Measurements from ENCODE around the gene LDHA.

The LDHA gene

DNA sequence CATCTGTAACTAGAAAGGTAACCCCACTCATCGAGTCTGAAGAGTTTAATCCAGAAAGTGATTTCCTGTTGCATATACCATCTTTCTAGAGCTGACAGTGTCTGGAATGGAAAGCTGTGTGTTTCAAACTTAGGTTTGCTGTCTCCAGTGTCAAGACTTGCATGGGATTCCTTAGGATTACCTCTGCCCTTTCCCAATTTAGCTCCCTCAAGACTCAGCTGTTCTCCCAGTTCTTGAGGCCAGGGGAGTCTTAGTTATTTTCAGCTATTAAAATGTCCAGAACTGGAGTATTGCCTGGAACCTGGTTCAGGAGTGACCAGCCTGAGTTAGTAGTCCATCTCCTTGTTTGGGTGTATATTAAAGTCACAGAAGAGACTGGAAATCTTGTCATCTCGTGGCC lies 25.0 kb upstream of the LDHA start:
- no peak overlapping the region for H3K27ac ChIP-seq (ENCODE audit: insufficient read depth, low read depth, low read length, poor library complexity, severe bottlenecking)
- H3K4me3 ChIP-seq (ENCODE audit: insufficient read depth, low read depth, low read length) = no peak overlapping the region
- H3K27me3 ChIP-seq (ENCODE audit: control insufficient read depth, insufficient read depth, low read length, poor library complexity, severe bottlenecking) = no peaks in the 10 kb centered on the region
- H3K9me3 ChIP-seq (ENCODE audit: control insufficient read depth, low read length) = no peaks in the 10 kb centered on the region
- peaks cover 12% of the 10 kb centered on the region for H3K36me3 ChIP-seq (ENCODE audit: control insufficient read depth, insufficient read depth, low read length)
- no peaks in the 10 kb centered on the region for H3K4me1 ChIP-seq (ENCODE audit: control insufficient read depth, insufficient read depth, low read length)
- 89 to 94% methylated on average over 2 of the region's 2 CpGs for WGBS, 2 experiments

DNA sequence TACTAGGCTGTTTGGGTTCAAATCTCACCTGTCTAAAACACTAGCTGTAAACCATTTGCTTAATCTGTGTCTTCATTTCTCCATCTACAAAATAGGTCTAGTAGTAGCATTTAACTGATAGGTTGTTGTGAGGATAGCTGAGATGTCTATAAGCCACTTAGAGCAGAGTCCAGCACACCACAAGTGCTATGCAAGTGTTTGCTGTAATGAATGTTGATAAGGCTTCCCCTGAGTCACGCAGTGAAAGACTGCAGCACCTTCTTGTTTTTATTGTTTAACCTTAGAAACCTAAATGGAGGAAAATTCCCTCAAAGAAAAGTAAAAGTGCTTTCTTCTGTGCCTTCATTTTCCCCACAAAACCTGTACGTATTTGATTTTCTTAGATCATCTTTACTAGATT lies 23.1 kb upstream of the LDHA start:
- H3K27ac ChIP-seq (ENCODE audit: insufficient read depth, low read depth, low read length, poor library complexity, severe bottlenecking) = no peak overlapping the region
- H3K4me3 ChIP-seq (ENCODE audit: insufficient read depth, low read depth, low read length) = no peak overlapping the region
- no peaks in the 10 kb centered on the region for H3K27me3 ChIP-seq (ENCODE audit: control insufficient read depth, insufficient read depth, low read length, poor library complexity, severe bottlenecking)
- H3K9me3 ChIP-seq (ENCODE audit: control insufficient read depth, low read length) = no peaks in the 10 kb centered on the region
- H3K36me3 ChIP-seq (ENCODE audit: control insufficient read depth, insufficient read depth, low read length) = no peaks in the 10 kb centered on the region
- no peaks in the 10 kb centered on the region for H3K4me1 ChIP-seq (ENCODE audit: control insufficient read depth, insufficient read depth, low read length)
- 92 to 95% methylated on average over 2 of the region's 2 CpGs for WGBS, 2 experiments

DNA sequence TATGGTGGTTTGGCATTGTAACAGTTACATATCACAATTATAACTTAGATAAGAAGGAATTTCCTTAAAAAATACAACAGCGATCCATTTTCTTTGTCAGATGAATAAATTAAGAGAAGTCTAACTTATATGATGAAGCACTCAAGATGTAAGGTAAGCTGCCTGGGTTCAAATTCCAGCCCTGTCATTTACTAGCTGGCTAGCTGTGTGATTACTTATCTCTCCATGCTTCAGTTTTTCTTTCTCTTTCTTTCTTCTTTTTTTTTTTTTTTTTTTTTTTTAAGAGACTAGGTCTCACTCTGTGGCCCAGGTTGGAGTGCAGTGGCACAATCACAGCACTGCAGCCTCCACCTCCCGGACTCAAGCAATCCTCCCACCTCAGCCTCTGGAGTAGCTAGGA lies 22.2 kb upstream of the LDHA start:
- 91 to 96% methylated on average over 1 to 2 of the region's 2 CpGs for WGBS, 2 experiments
- no peak overlapping the region for H3K4me3 ChIP-seq (ENCODE audit: insufficient read depth, low read depth, low read length)

DNA sequence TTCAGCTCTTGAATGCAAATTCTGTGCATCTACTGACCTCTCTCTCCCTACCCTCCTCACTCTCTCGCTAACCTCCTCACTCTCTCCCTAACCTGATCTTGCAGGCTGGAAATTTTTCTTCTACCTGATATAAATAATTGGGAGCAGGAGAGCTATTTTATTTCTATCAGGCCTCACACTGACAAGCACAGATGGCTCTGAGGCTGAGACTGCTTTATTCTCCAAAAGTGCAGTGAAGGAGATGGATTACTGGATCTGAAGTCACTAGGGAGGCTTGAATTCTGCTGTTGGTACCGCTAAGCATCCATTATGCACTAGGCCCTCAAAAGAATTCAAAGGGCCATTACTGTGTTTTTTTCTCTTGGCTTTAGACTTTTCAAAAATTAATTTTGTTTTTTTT lies 19.4 kb upstream of the LDHA start:
- Histone ChIP-seq H3K4me3 (ENCODE audit: insufficient read depth, low read depth, low read length) (no peak overlapping the region), H3K27ac (ENCODE audit: insufficient read depth, low read depth, low read length, poor library complexity, severe bottlenecking) (no peak overlapping the region), H3K27me3 (ENCODE audit: control insufficient read depth, insufficient read depth, low read length, poor library complexity, severe bottlenecking) (no peaks in the 10 kb centered on the region), H3K36me3 (ENCODE audit: control insufficient read depth, insufficient read depth, low read length) (no peaks in the 10 kb centered on the region), H3K9me3 (ENCODE audit: control insufficient read depth, low read length) (no peaks in the 10 kb centered on the region), H3K4me1 (ENCODE audit: control insufficient read depth, insufficient read depth, low read length) (no peaks in the 10 kb centered on the region)
- 83 to 97% methylated on average over 2 of the region's 2 CpGs for WGBS, 2 experiments

More for the DNA sequence above, 22.2 kb upstream of the LDHA start:
- Histone ChIP-seq H3K36me3 (ENCODE audit: control insufficient read depth, insufficient read depth, low read length) (no peaks in the 10 kb centered on the region), H3K9me3 (ENCODE audit: control insufficient read depth, low read length) (no peaks in the 10 kb centered on the region), H3K27ac (ENCODE audit: insufficient read depth, low read depth, low read length, poor library complexity, severe bottlenecking) (no peak overlapping the region), H3K27me3 (ENCODE audit: control insufficient read depth, insufficient read depth, low read length, poor library complexity, severe bottlenecking) (no peaks in the 10 kb centered on the region), H3K4me1 (ENCODE audit: control insufficient read depth, insufficient read depth, low read length) (no peaks in the 10 kb centered on the region)

DNA sequence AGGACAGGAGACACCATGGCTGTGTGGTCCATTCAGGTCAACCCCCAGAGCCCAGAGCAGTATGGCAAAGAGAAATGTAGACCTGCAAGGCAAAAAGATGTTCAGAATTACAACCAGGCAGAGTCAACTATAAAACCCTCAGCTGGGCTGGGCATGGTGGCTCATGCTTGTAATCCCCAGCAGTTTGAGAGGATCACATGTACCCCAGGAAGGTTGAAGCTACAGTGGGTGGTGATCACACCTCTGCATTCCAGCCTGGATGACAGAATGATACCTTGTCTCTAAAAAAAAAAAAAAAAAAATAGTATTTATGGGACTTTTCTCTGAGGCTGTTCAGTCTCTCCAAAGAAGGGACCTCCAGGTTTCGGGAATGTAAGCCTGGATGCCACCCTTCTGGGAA lies 18.4 kb upstream of the LDHA start:
- Histone ChIP-seq H3K27me3 (ENCODE audit: control insufficient read depth, insufficient read depth, low read length, poor library complexity, severe bottlenecking) (no peaks in the 10 kb centered on the region), H3K9me3 (ENCODE audit: control insufficient read depth, low read length) (no peaks in the 10 kb centered on the region), H3K4me1 (ENCODE audit: control insufficient read depth, insufficient read depth, low read length) (no peaks in the 10 kb centered on the region), H3K27ac (ENCODE audit: insufficient read depth, low read depth, low read length, poor library complexity, severe bottlenecking) (no peak overlapping the region), H3K36me3 (ENCODE audit: control insufficient read depth, insufficient read depth, low read length) (no peaks in the 10 kb centered on the region), H3K4me3 (ENCODE audit: insufficient read depth, low read depth, low read length) (no peak overlapping the region)
- WGBS, 2 experiments = 92% methylated on average over 1 of the region's 1 CpG

DNA sequence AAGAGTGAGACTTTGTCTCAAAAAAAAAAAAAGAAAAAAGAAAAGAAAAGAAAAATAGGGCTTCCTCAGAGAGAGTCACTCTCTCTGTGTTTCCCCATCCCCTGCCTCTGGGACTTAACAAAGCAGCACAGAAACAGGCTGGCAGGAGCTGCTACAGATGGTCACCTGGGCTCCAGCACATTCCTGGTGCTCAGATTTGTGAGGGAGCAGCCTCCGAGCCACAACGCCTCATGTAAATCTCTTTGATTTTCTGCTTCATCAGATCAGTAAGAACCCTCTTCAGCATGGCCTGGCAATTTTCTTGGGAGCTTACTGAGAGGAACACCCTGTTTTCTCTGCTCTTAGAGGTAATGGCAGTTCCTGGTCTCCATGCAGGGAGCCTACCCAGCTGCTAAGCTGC lies 15.2 kb upstream of the LDHA start:
- Histone ChIP-seq H3K27me3 (ENCODE audit: control insufficient read depth, insufficient read depth, low read length, poor library complexity, severe bottlenecking) (no peaks in the 10 kb centered on the region), H3K9me3 (ENCODE audit: control insufficient read depth, low read length) (no peaks in the 10 kb centered on the region), H3K4me3 (ENCODE audit: insufficient read depth, low read depth, low read length) (no peak overlapping the region), H3K36me3 (ENCODE audit: control insufficient read depth, insufficient read depth, low read length) (no peaks in the 10 kb centered on the region), H3K27ac (ENCODE audit: insufficient read depth, low read depth, low read length, poor library complexity, severe bottlenecking) (no peak overlapping the region), H3K4me1 (ENCODE audit: control insufficient read depth, insufficient read depth, low read length) (peaks cover 16% of the 10 kb centered on the region)
- 53 to 63% methylated on average over 2 of the region's 2 CpGs for WGBS, 2 experiments

DNA sequence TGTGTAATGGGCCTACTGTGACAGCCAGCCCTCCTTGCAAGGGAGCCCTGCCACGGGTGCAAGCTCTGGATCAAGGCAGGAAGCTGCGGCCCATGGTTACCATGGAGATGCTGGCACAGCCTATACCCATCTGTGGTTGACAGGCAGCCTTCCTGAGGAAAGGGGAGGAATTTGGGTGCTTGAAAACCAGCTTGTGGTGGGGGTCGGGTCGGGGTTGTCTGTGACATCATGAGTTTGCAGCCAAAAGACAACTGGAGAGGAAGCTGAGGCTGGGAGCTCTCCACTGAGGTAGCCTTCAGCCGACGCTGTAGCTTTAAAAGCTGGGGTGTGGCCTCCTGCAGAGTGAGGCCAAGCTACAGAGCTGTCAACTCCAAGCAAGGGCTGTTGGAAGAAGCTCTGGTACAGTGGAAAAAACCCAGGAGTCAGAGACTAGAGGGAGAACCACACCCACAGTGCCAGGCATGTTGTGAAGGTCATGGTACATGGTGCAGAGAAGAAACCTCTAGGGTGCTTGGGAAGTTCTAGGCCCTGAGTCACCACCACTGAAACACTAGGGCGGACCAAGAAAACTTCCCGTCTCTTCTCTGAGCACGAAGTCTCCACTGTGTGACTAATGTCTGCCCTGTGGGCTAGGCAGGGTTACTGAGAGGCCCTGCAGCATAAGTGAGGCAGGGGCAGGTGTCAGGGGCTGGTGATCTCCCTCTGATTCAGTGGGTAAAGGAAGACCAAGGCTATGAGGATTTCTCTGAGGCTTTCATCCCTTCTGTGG lies 10.8 kb upstream of the LDHA start:
- no peaks in the 10 kb centered on the region for H3K27me3 ChIP-seq (ENCODE audit: control insufficient read depth, insufficient read depth, low read length, poor library complexity, severe bottlenecking)
- 50 to 55% methylated on average over 9 of the region's 9 CpGs for WGBS, 2 experiments
- no peaks in the 10 kb centered on the region for H3K9me3 ChIP-seq (ENCODE audit: control insufficient read depth, low read length)
- peaks cover 16% of the 10 kb centered on the region for H3K4me1 ChIP-seq (ENCODE audit: control insufficient read depth, insufficient read depth, low read length)
- H3K4me3 ChIP-seq (ENCODE audit: insufficient read depth, low read depth, low read length) = no peak overlapping the region
- no peaks in the 10 kb centered on the region for H3K36me3 ChIP-seq (ENCODE audit: control insufficient read depth, insufficient read depth, low read length)
- H3K27ac ChIP-seq (ENCODE audit: insufficient read depth, low read depth, low read length, poor library complexity, severe bottlenecking) = no peak overlapping the region

DNA sequence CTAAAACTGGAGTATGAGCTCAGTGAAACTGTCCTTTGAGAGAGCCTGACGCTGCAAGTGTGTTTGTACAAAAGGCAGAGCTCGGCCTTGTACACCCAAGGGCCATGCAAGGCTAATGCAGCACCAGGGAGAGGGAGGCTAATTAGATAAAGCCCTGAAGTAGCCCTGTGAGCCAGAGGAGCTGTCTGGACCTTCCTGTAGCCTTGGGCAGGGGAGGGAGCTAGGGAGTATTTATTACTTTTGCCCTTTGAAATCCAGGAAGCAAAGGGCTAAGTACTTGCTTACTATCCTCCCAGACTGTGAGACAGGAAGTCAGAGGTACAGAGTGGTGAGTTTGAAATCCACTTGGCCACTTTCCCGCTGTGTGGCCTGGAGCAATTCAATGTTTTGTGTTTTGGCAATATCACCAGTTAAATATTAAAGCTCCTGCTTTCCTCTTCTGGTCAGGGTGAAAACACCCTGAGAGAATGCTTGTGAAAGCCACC lies 10.2 kb upstream of the LDHA start:
- Histone ChIP-seq H3K27me3 (ENCODE audit: control insufficient read depth, insufficient read depth, low read length, poor library complexity, severe bottlenecking) (no peaks in the 10 kb centered on the region), H3K27ac (ENCODE audit: insufficient read depth, low read depth, low read length, poor library complexity, severe bottlenecking) (peak overlapping the region; percentile 16), H3K4me1 (ENCODE audit: control insufficient read depth, insufficient read depth, low read length) (peaks cover 16% of the 10 kb centered on the region), H3K36me3 (ENCODE audit: control insufficient read depth, insufficient read depth, low read length) (no peaks in the 10 kb centered on the region), H3K9me3 (ENCODE audit: control insufficient read depth, low read length) (no peaks in the 10 kb centered on the region), H3K4me3 (ENCODE audit: insufficient read depth, low read depth, low read length) (no peak overlapping the region)
- 92 to 93% methylated on average over 3 of the region's 3 CpGs for WGBS, 2 experiments

DNA sequence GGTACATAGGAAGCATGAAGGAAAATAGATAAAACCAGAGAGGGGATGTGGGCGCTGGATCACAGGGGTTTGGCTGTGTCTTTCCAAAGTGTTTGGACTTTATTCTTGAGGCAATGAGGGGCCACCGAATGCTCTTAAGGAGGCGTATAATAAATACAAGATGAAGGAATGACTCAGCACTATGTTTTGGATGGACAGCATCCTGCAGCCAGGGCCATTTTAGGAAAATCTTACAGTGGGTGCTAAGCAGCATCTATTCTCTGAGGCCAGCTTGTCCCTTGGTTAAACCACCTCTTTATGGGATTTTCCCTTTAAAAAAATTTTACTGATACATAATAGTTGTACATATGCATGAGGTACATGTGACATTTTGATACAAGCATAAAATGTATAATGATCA lies 4.3 kb upstream of the LDHA start:
- WGBS, 2 experiments = 95 to 97% methylated on average over 3 of the region's 3 CpGs
- no peaks in the 10 kb centered on the region for H3K9me3 ChIP-seq (ENCODE audit: control insufficient read depth, low read length)
- peaks cover 3% of the 10 kb centered on the region for H3K27me3 ChIP-seq (ENCODE audit: control insufficient read depth, insufficient read depth, low read length, poor library complexity, severe bottlenecking)
- H3K4me1 ChIP-seq (ENCODE audit: control insufficient read depth, insufficient read depth, low read length) = no peaks in the 10 kb centered on the region
- no peak overlapping the region for H3K27ac ChIP-seq (ENCODE audit: insufficient read depth, low read depth, low read length, poor library complexity, severe bottlenecking)
- no peak overlapping the region for H3K4me3 ChIP-seq (ENCODE audit: insufficient read depth, low read depth, low read length)
- no peaks in the 10 kb centered on the region for H3K36me3 ChIP-seq (ENCODE audit: control insufficient read depth, insufficient read depth, low read length)

DNA sequence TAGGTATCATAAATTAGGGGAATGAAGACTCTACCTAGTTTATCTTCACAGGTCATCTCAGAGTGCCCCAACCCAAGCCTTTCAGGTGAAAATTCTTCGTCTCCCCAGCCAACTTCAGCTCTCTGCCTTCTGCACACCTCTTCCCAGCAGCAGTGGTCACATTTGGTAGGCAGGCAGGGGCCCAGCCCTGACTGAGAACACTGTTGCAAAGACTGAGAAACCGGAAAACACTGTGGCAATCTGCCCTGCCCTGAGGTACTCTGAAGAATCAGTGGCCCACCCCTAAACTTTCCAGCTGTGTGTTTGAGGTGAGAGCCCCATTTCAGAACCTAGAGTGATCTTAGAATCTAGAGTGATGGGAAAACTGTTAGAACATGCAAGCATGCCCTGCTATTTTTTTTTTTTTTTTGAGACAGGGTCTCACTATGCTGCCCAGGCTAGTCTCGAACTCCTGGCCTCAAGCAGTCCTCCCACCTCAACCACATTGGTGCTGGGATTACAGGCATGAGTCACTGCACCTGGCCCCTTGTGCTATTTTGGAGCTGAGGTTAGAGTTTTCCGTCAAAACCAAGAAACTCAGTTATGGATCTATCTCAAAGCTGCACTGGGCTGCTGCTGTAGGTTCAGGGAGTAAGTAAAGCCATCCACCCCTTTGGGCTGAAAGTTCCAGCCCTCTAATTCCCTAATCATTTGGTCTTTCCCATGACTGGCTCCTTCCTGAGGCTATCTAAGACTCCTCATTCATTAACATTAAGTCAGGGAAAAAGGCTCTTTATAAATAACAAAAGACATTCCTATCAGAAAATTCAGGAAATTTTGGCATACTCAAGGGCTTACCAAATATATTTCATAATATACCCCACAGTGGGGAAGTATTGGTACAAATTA lies 1.7 kb upstream of the LDHA start:
- Histone ChIP-seq H3K9me3 (ENCODE audit: control insufficient read depth, low read length) (no peaks in the 10 kb centered on the region), H3K4me1 (ENCODE audit: control insufficient read depth, insufficient read depth, low read length) (no peaks in the 10 kb centered on the region), H3K27me3 (ENCODE audit: control insufficient read depth, insufficient read depth, low read length, poor library complexity, severe bottlenecking) (peaks cover 3% of the 10 kb centered on the region), H3K27ac (ENCODE audit: insufficient read depth, low read depth, low read length, poor library complexity, severe bottlenecking) (no peak overlapping the region), H3K36me3 (ENCODE audit: control insufficient read depth, insufficient read depth, low read length) (no peaks in the 10 kb centered on the region), H3K4me3 (ENCODE audit: insufficient read depth, low read depth, low read length) (no peak overlapping the region)
- 89 to 96% methylated on average over 4 of the region's 4 CpGs for WGBS, 2 experiments
